ENCODE measurements around the gene RAB35.

GRCh38 chr12:120138366-120138765 is 21.8 kb upstream of the RAB35 start:
- TF ChIP-seq CTCF (IDR thresholded peaks at IDR 0.05; ENCODE audit: low read depth, low read length) (no peak), POLR2A (IDR thresholded peaks at IDR 0.05; ENCODE audit: extremely low read depth, insufficient read length) (no peak), MYC (IDR thresholded peaks at IDR 0.05; ENCODE audit: low read depth, low read length) (no peak), MAX (IDR thresholded peaks at IDR 0.05; ENCODE audit: low read depth, low read length) (no peak)

All from NB4 (cell line).